ENCODE results near the gene NLK. TPM values are rescaled to one million over a fixed set of nuclear protein-coding genes. Genes with fewer than 3 reads are reported as not detected.

Gene NLK
- total RNA-seq, 2 experiments from 2014 or later: 18.1 to 27.8 TPM

GRCh38 chr17:28226563-28227315 is 184.3 kb downstream of the NLK start:
- Histone ChIP-seq H3K4me1 (ENCODE audit: insufficient read depth, low read length, poor library complexity, severe bottlenecking) (no peaks in the 10 kb centered on the region), H3K9me3 (ENCODE audit: low read length) (no peaks in the 10 kb centered on the region), H4K20me1 (ENCODE audit: insufficient read depth, low read length) (no peaks in the 10 kb centered on the region), H3K4me3 (ENCODE audit: low read depth, low read length, poor library complexity, severe bottlenecking) (no peak overlapping the region), H2AFZ (ENCODE audit: low read length) (no peak overlapping the region), H3K36me3 (ENCODE audit: insufficient read depth, low read length) (no peaks in the 10 kb centered on the region), H3K9me2 (ENCODE audit: insufficient read depth, low read length) (no peaks in the 10 kb centered on the region), H3K79me2 (ENCODE audit: insufficient read depth, low read depth, low read length) (no peaks in the 10 kb centered on the region), H3K4me2 (ENCODE audit: low read length) (no peak overlapping the region), H3K27ac (ENCODE audit: low read depth, low read length, poor library complexity, severe bottlenecking) (no peak overlapping the region)
- intact Hi-C loops (cut with micrococcal nuclease; ENCODE audit: unreplicated experiment): no loop called here
- ChIA-PET CTCF (ENCODE audit: unreplicated experiment) (no interaction called here), POLR2A (interaction anchor here (0.6 kb wide), 2 partner anchors 33 to 236 kb away, joined by 3 read pairs; no protein-coding TSS in a partner anchor)
- no peak for TF ChIP-seq EZH2phosphoT487 (IDR thresholded peaks at IDR 0.05; ENCODE audit: borderline replicate concordance, low read depth, low read length)
- no peak for TF ChIP-seq CTCF (conservative IDR thresholded peaks at IDR 0.05; ENCODE audit: low read length)
- BruUV-seq (replicated peaks): no TSS peak
- DNase-seq (ENCODE audit: low spot score): no peak

GRCh38 chr17:28227316-28228108 is 185.0 kb downstream of the NLK start:
- no peak for DNase-seq (ENCODE audit: low spot score)
- intact Hi-C loops (cut with micrococcal nuclease; ENCODE audit: unreplicated experiment): no loop called here
- CTCF ChIA-PET (ENCODE audit: unreplicated experiment): no interaction called here

More at GRCh38 chr17:28227316-28228108, 185.0 kb downstream of the NLK start:
- Histone ChIP-seq H4K20me1 (ENCODE audit: insufficient read depth, low read length) (no peaks in the 10 kb centered on the region), H3K27ac (ENCODE audit: low read depth, low read length, poor library complexity, severe bottlenecking) (no peak overlapping the region), H3K9me3 (ENCODE audit: low read length) (no peaks in the 10 kb centered on the region), H3K36me3 (ENCODE audit: insufficient read depth, low read length) (no peaks in the 10 kb centered on the region), H2AFZ (ENCODE audit: low read length) (no peak overlapping the region), H3K9me2 (ENCODE audit: insufficient read depth, low read length) (no peaks in the 10 kb centered on the region), H3K4me1 (ENCODE audit: insufficient read depth, low read length, poor library complexity, severe bottlenecking) (no peaks in the 10 kb centered on the region), H3K4me3 (ENCODE audit: low read depth, low read length, poor library complexity, severe bottlenecking) (no peak overlapping the region), H3K79me2 (ENCODE audit: insufficient read depth, low read depth, low read length) (no peaks in the 10 kb centered on the region), H3K4me2 (ENCODE audit: low read length) (no peak overlapping the region)
- POLR2A ChIA-PET: no interaction called here
- no TSS peak for BruUV-seq (replicated peaks)
- no peak for TF ChIP-seq EZH2phosphoT487 (IDR thresholded peaks at IDR 0.05; ENCODE audit: borderline replicate concordance, low read depth, low read length)
- TF ChIP-seq CTCF (conservative IDR thresholded peaks at IDR 0.05; ENCODE audit: low read length): no peak

Measured in OCI-LY7 (cell line).